HG02938 (cell line): ENCODE data around the gene SERPINA10.
"Not testable (repeated sequence)": the region's sequence is repeated elsewhere in the genome, so short reads cannot be mapped to it uniquely, and the experiment has no call there.

Experiments used
- ATAC-seq: cut with Tn5 transposase; IDR thresholded peaks from one replicate; pipeline ENCODE4 v1.9.1; 2021; ENCODE audit warnings: mild to moderate bottlenecking, moderate library complexity; ENCODE audit not compliant: unreplicated experiment

The SERPINA10 gene

DNA sequence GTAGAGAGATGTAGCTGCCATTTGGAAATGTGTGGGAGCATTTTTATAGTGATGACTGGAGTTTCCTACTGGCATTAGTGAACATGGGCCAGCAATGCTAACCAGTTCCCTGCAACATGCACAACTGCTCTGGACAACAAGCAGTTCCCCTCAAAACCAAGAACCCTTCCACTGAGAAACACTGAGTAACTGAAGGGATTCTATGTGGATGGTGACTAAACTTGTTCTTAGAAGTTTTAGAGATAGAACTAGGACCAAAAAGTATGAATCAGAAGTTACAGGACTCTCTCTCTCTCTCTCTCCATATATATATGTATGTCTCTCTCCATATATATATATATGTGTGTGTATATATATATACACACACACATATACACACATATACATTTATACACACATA lies 7.9 kb downstream of the SERPINA10 start:
- no peak for ATAC-seq

DNA sequence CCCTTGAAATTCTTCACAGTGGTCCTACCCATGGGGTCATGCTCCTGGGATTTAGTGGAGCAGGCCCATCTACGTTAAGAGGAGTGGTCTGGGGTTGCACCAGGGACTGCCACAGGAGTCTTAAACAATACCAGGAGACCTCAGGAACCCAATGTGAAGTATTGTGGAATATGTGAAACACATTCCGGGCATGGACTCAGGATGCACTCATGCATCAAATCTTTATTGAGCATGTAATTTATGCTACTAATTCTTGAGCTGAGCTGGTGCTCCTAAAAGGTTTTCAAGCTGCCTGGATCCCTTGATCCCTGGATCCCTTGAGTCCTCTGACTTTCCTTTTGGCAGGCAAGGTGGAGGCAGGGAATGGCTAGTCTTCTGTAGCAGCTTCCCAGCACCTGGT lies 8.8 kb downstream of the SERPINA10 start:
- ATAC-seq = no peak

DNA sequence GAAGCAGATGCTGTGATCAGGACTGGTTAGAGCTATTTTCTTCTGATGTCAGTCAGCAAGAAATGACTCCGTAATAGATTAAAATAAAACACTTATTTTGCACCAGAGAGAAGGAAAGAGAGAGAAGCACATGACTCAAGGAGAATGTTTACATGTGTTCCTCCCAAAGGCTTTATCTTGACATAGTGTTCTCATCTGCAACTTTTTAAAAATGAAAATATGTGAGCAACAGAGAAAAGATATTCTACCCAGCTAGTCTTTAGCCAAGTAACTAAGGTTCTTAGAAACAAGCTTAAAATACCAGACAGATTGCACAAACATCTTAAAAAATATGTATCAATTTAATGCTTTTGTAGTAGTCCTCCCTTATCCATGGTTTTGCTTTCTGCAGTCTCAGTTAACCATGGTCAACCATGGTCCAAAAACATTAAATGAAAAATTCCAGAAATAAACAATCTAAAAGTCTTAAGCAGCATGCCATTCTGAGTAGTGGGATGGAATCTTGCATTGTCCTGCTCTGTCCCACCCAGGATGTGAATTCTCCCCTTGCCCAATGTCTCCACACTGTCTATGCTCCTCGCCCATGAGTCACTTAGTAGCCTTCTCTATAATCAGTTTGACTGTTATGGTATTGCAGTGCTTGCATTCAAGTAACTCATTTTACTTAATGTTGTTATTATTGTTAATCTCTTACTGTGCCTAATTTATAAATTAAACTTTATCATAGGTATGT lies 9.9 kb downstream of the SERPINA10 start:
- ATAC-seq = no peak

DNA sequence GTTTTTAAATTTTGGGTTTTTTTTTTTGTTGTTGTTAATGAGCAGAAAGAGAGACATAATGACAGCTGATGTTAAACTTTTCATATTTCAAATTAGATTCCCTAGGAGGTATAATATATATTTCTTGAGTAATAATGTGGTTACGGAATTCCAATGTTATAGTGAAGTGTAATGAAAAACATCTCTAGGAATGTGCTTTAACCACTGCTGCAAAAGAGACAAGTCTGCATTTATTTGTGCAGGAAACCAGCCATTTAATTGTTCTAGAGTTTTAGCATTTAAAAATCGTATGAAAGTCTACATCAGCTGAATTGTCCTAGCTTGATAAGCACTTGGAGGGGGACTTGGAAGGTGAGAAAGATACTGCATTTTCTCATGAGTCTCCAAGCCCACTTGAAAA lies 14.3 kb downstream of the SERPINA10 start:
- no peak for ATAC-seq

DNA sequence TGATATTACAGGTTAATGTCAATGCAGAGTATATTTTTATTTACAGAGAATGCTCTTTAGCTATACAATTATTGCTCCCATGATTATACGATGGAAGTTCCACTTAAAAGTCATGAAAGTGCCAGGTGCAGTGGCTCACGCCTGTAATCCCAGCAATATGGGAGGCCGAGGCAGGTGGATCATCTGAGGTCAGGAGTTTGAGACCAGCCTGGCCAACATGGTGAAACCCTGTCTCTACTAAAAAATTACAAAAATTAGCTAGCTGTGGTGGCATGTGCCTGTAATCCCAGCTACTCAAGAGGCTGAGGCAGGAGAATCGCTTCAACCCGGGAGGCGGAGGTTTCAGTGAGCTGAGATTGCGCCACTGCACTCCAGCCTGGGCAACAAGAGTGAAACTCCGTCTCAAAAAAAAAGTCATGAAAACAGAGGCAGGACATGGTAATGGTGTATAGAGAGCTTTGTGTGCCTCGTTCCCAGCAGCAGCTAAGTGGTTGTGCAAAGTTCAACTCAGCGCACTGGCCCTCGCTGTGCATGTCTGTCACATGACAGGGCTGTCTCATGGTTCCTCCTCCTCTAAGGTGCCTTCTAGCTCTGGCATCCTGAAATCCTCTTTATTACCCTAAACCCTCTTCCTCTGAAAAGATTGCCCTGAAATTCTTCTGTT lies 16.0 kb downstream of the SERPINA10 start:
- ATAC-seq = not testable (repeated sequence)

DNA sequence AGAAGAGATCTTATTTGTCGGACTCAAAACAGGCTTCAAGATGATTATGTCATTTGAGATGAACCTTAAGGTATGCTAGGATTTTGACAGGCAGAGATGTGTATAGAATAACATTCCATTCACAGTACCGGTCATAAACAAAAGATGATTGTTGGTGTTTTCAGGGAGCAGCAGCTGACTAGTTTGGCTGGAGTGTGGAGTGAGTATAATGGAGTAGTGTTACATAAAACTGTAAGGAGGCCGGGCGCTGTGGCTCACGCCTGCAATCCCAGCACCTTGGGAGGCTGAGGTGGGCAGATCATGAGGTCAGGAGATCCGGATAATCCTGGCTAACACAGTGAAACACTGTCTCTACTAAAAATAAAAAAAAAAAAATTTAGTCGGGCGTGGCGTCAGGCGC lies 23.9 kb downstream of the SERPINA10 start:
- ATAC-seq = no peak

DNA sequence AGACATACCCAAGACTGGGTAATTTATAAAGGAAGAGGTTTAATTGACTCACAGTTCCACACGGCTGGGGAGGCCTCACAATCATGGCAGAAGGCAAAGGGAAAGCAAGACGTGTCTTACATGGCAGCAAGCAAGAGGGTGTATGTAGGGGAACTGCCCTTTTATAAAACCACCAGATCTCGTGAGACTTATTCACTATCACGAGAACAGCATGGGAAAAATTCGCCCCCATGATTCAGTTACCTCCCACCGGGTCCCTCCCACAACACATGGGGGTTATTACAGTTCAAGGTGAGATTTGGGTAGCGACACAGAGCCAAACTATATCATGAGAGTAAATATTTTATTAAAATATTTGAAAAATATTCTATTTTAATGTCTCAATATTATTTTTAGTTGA lies 24.5 kb downstream of the SERPINA10 start:
- not testable (repeated sequence) for ATAC-seq

DNA sequence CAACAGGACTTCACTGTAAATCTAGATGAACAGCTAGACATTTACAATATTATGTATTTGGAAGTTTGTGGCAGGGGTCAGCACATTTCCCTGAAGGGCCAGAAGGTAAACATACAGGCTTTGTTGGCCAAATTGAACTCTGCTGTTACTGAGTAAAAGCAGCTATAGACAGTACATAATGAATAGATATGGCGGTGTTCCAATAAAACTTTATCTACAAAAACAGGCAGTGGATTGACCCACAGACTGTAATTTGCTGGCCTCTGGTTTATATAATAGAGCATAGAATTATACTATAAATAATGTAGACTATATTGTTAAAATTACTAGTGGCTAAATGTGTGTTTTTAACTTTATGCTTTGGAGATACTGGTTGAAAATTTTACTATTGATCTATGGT lies 25.7 kb downstream of the SERPINA10 start:
- ATAC-seq = no peak

DNA sequence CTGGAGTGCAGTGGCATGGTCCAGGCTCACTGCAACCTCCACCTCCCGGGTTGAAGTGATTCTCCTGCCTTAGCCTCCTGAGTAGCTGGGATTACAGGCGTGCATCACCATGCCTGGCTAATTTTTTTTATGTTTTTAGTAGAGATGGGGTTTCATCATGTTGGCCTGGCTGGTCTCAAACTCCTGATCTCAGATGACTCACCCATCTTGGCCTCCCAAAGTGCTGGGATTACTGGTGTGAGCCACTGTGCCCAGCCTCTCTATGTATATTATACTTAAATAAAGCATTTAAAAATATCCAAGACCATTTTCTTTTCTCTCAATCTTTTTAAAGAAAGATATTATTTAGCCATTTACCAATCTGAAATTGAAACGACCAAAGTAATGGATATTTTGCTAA lies 28.9 kb downstream of the SERPINA10 start:
- not testable (repeated sequence) for ATAC-seq

DNA sequence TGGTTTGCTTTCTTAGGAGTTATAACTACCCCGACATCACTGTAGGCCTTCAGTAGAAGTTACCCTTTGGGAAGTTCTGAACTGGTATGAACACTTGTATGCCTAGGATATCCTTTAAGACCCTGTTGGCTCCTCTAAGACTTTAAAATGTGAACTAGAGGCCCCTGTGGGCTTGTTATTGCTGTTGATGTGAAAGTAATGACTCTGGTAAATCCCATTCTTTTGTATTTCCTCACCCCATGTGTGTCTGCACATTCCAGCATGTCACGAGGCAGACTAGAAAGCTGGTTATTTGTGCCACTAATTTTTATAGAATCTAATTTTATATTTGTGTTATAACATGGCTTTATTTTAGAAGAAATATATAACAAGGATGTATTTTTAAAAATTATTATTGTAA lies 48.9 kb downstream of the SERPINA10 start:
- ATAC-seq = no peak

DNA sequence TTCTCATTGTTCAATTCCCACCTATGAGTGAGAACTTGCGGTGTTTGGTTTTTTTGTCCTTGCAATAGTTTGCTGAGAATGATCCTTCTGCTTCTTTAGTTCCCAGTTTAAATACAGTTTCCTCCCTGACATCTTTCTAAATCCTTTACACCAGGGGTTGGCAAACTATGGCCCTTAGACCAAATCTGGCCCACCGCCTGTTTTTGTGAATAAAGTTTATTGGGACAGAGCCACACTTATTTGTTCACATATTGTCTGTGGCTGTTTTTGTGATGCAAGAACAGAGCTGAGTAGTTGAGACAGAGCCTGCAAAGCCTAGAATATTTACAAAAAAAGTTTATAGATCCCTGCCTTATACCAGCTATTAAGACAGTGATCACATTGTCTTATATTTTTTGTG lies 53.7 kb downstream of the SERPINA10 start:
- ATAC-seq = no peak

DNA sequence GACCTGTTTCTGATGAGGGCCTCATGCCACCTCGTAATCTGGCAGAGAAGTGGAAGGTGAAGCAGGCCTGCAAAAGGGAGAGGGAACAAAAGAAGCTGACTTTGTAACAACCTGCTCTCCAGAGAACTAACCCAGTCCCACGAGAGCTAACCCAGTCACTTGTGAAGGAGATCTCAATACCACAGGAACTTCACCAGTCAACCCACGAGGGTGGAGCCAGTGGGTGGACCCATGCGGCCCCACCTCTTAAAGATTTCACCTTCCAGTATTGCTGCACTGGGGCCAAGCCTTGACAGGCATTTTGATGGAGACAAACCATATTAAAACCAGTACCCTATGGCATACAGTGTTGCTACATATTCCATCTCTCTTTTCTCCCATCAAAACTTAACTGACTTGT lies 55.1 kb downstream of the SERPINA10 start:
- ATAC-seq = no peak

DNA sequence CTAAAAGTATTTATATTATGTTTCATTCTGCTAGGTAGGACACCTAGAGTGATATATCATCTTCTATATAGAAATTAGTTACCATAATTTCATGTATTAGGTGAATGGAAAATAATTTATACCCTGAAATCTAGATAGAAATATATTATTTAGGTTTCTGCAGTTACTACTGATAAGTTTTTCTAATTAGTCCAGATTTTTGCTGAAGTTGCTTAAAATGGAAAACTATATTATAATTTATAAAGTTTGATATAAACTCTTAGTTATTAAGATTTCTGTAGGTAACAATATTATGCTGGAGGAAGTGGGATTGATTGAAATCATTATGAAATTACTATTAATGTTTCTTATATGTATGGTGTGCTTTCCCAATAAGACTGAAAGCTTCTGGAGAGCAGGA lies 56.0 kb downstream of the SERPINA10 start:
- no peak for ATAC-seq
